Left hindlimb (tissue), 1 donor: ENCODE data around the gene SSTR3.

Experiments
- DNase-seq: peaks from one replicate; pipeline ENCODE4 v3.0.0-alpha.2; 2018

SSTR3 gene

GRCh38 chr22:37228106-37229011, 16.1 kb upstream of the SSTR3 start:
- DNase-seq = peak; percentile 48

GRCh38 chr22:37226514-37226913, 14.2 kb upstream of the SSTR3 start:
- no peak for DNase-seq

GRCh38 chr22:37226087-37226486, 13.8 kb upstream of the SSTR3 start:
- peak; percentile 9 for DNase-seq

DNA sequence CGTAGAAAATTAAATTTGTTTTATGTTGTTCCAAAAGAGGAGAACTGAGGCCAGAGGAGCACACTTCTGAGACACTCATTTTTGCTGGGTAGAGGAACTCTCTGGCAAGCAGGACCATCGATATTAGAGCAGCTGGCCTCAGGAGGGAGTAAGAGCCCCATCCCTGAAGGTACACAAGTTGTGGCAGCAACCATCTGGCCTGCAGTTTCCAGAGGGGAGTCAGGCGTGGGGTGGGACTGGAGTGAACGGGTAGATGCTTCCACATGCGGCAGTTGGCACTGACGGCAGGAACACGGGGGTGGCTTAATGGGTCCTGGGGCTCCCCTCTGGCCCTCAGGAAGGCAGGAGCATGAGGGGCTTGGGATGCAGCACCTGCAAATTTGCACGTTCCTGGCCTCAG, 13.2 kb upstream of the SSTR3 start:
- DNase-seq = no peak

- no peak for DNase-seq
Measured at GRCh38 chr22:37224757-37225420, 12.6 kb upstream of the SSTR3 start.

GRCh38 chr22:37223965-37224551, 11.8 kb upstream of the SSTR3 start:
- no peak for DNase-seq

- DNase-seq = no peak
Measured at GRCh38 chr22:37222440-37222971, 10.2 kb upstream of the SSTR3 start.

DNA sequence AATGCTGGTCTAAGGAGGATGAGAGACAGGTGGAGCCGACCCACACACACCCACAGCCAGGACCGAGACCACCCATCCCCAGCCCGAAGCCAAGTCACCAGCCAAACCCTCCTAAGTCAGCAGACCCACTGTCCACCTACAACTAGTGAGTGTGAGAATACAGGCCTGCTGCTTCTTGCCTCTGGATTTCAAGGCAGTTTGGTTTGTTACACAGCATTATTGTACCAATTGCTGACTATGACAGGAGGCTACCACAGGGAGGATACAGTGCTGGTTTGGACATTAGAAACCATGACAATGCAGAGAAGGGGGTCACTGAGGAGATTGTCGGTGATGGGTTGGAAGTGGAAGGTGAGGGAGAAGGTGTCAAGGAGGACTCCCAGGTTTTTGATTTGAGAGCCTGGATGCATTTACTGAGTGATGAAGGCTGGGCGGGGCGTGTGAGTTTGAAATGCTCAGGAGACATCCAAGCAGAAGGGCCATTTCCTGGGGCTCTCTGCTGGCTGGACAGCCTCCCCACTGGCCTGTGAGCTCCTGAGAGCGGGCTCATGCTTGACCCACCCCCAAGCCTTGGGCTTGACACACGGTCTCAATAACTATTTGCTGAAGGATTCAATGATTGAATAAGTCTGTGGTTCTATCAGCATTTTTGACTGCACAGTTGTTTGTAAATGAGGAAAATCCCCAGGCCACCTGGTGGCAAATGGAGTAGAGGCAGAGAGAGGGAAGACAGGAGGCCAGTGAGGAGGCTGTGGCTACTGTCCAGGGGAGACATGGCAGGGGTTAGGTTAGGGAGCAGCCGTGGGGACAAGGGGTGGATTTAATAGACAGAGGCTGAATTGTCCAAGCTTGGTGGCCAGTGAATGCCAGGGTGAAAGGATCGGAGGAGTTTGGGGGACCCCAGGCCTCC, 9.4 kb upstream of the SSTR3 start:
- no peak for DNase-seq

GRCh38 chr22:37220543-37220981, 8.3 kb upstream of the SSTR3 start:
- no peak for DNase-seq

- no peak for DNase-seq
Measured at GRCh38 chr22:37219533-37219932, 7.3 kb upstream of the SSTR3 start.

- DNase-seq = no peak
Measured at GRCh38 chr22:37218771-37219411, 6.6 kb upstream of the SSTR3 start.

- DNase-seq = no peak
Measured at GRCh38 chr22:37218399-37218770, 6.1 kb upstream of the SSTR3 start.

DNA sequence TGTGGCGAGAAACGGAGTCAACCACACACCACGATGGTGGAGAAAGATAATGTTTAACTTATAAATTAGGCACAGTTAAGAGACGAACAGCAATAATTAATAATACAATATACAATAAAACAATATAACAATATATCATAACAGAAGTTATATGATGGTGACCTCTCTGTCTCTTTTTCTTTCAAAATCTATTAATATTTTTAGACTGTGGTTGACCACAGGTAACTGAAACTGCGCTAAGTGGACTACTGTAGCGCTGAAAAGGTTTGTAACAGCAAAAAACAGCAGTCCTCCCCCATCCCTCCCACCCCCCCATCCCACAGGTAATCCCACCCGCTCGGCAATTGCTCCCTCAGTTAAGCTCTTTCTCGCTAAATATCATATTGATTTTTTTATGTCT, 3.6 kb upstream of the SSTR3 start:
- no peak for DNase-seq

- DNase-seq = no peak
Measured at GRCh38 chr22:37214731-37215030, 2.4 kb upstream of the SSTR3 start.

GRCh38 chr22:37213941-37214730, 1.9 kb upstream of the SSTR3 start:
- no peak for DNase-seq

- DNase-seq = peak; percentile 12
Measured at GRCh38 chr22:37213218-37213855, 1.1 kb upstream of the SSTR3 start.

DNA sequence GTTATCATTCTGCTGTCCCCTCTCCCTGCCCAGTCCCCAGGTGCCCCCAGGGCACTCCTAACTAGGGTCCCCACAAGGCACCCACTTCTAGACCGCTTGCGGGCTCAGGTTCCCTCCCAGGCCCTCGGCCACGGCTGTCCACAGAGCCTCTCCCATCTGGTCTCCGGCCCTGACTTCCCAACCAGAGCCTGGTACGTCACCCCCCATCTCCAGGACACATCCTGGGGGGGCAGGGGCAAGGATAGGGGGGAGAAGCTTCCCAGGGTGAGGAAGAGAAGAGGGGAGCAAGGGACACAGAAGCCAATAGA, 457 bp downstream of the SSTR3 start:
- DNase-seq = no peak

- DNase-seq = peak; percentile 26
Measured at GRCh38 chr22:37211075-37211865, 1.0 kb downstream of the SSTR3 start.

- peak; percentile 24 for DNase-seq
Measured at GRCh38 chr22:37210041-37210803, 2.1 kb downstream of the SSTR3 start.
